Hepatocyte (in vitro differentiated cells): Measurements from ENCODE around the gene EPS8L3.

Source experiments
- CTCF ChIP-seq: fragments of 200-600 bp; sonication (generic); IDR thresholded peaks from 2 replicates; pipeline ENCODE4 v1.5.1; 2016; ENCODE audit warnings: antibody characterized with exemption, mild to moderate bottlenecking; ENCODE audit not compliant: poor library complexity
- EZH2phosphoT487 ChIP-seq: fragments of 200-600 bp; sonication (generic); IDR thresholded peaks from one replicate; pipeline ENCODE4 v1.6.1; 2018; ENCODE audit warnings: antibody characterized with exemption, mild to moderate bottlenecking, low read depth, moderate library complexity; ENCODE audit not compliant: unreplicated experiment, severe bottlenecking

GRCh38 chr1:109732390-109732881 is 31.3 kb downstream of the EPS8L3 start:
- TF ChIP-seq CTCF (no peak), EZH2phosphoT487 (no peak)
